GM12892 (cell line): ENCODE measurements around the gene SMO.

Experiments used
- POLR2A ChIP-seq: IDR thresholded peaks from 2 replicates; pipeline ENCODE4 v1.6.1; 2011; ENCODE audit warnings: low read depth, low read length, control low read depth
- TAF1 ChIP-seq: IDR thresholded peaks from 2 replicates; pipeline ENCODE4 v1.6.1; 2011; ENCODE audit warnings: low read depth, mild to moderate bottlenecking, control low read depth, low read length, borderline replicate concordance

- TF ChIP-seq POLR2A, result no peak
- TF ChIP-seq TAF1, result no peak
Measured at GRCh38 chr7:129210256-129210988, 22.0 kb downstream of the SMO start.
